GM12878 (cell line): Measurements from ENCODE around the gene STK11. TPM values are rescaled to one million over a fixed set of nuclear protein-coding genes. Genes with fewer than 3 reads are reported as not detected.

Experiments used
- ATAC-seq: fragments of 200-7000 bp; cut with Tn5 transposase; 3 replicates; pipeline ENCODE4 v1.9.1; 2020; ENCODE audit warnings: mild to moderate bottlenecking, moderate library complexity
- BruUV-seq: library from RNA; stranded (reverse); fragments of 400-500 nt; replicated peaks from 2 replicates; lab custom pipeline; 2021; lab: Mats Ljungman, UMichigan
- CTCF ChIA-PET: fragments of 300-600 bp; sonication (Branson Sonifier 250); formaldehyde crosslinking; extraction: SDS; loops from one replicate; lab custom pipeline; 2021; ENCODE audit warnings: inconsistent platforms; lab: Yijun Ruan, JAX
- POLR2A ChIA-PET: fragments of 350-600 bp; formaldehyde crosslinking; extraction: SDS; loops from one replicate; lab custom pipeline; 2021; ENCODE audit warnings: inconsistent platforms; lab: Charles Lee
- RAD21 ChIA-PET: fragments of 300-600 bp; sonication (Branson Sonifier 250); formaldehyde crosslinking; loops from one replicate; lab custom pipeline; 2023; ENCODE audit warnings: antibody characterized with exemption; ENCODE audit not compliant: unreplicated experiment; lab: Charles Lee
- SMC1A ChIA-PET: fragments of 300-600 bp; sonication (Branson Sonifier 250); formaldehyde crosslinking; loops from one replicate; lab custom pipeline; 2023; ENCODE audit not compliant: unreplicated experiment, uncharacterized antibody; lab: Charles Lee
- DNase-seq: peaks from one replicate; pipeline ENCODE4 v3.0.0-alpha.2; 2011; ENCODE audit warnings: low read depth, low spot score
- FAIRE-seq: peaks from 3 replicates; lab custom pipeline; 2011; peaks lifted over from hg19 to GRCh38; lab: Jason Lieb, UNC
- H2AFZ ChIP-seq: 2 replicates; pipeline ENCODE4 v1.6.0; 2011; ENCODE audit warnings: low read depth, low read length, control low read depth; ENCODE audit not compliant: control insufficient read depth
- H3K27ac ChIP-seq: 2 replicates; pipeline ENCODE4 v1.5.1; 2011; ENCODE audit warnings: control low read depth; ENCODE audit not compliant: control insufficient read depth, insufficient read depth
- H3K27me3 ChIP-seq, 2 experiments: replicated peaks in 1 of 2; 2 replicates each; pipeline versions ENCODE4 v1.6.0 to v1.6.1; 2011; ENCODE audit warnings: low read length in 1 of 2; ENCODE audit not compliant: control insufficient read depth in 2 of 2, insufficient read depth in 2 of 2
- H3K36me3 ChIP-seq, 2 experiments: 2 replicates each; pipeline ENCODE4 v1.5.1; 2011; ENCODE audit warnings: low read length in 1 of 2; ENCODE audit not compliant: control insufficient read depth in 2 of 2, insufficient read depth in 2 of 2
- H3K4me1 ChIP-seq: 2 replicates; pipeline ENCODE4 v1.6.1; 2011; ENCODE audit warnings: mild to moderate bottlenecking, low read length, moderate library complexity, mixed read lengths; ENCODE audit not compliant: control insufficient read depth, insufficient read depth
- H3K4me2 ChIP-seq: 2 replicates; pipeline ENCODE4 v1.6.0; 2011; ENCODE audit warnings: control low read depth; ENCODE audit not compliant: control insufficient read depth, insufficient read depth
- H3K4me3 ChIP-seq: fragments of 200-600 bp; sonication (generic); 2 replicates; pipeline ENCODE4 v1.5.1; 2016
- H3K79me2 ChIP-seq: 2 replicates; pipeline ENCODE4 v1.6.0; 2011; ENCODE audit warnings: low read length; ENCODE audit not compliant: control insufficient read depth, insufficient read depth
- H3K9ac ChIP-seq: 2 replicates; pipeline ENCODE4 v1.8.0; 2011; ENCODE audit warnings: low read length, control low read depth, mixed read lengths; ENCODE audit not compliant: control insufficient read depth, insufficient read depth
- H3K9me3 ChIP-seq: replicated peaks from 3 replicates; pipeline ENCODE4 v1.5.1; 2011; ENCODE audit warnings: mild to moderate bottlenecking, low read length; ENCODE audit not compliant: control insufficient read depth, insufficient read depth
- H4K20me1 ChIP-seq: 2 replicates; pipeline ENCODE4 v1.6.0; 2011; ENCODE audit not compliant: control insufficient read depth, insufficient read depth
- BHLHE40 ChIP-seq, 2 experiments: fragments of 450-650 bp in 1 of 2; IDR thresholded peaks; 2 replicates each; pipeline ENCODE4 v1.6.1; 2011 to 2017; ENCODE audit warnings: low read depth in 2 of 2, borderline replicate concordance in 1 of 2, improper control_type of control experiment in 1 of 2, low read length in 1 of 2, mild to moderate bottlenecking in 1 of 2
- EGR1 ChIP-seq, 2 experiments: IDR thresholded peaks; 1 replicate in 1 of 2; 2 replicates in 1 of 2; pipeline ENCODE4 v1.6.1; 2011 to 2012; ENCODE audit warnings: low read depth in 2 of 2, low read length in 2 of 2, borderline replicate concordance in 1 of 2, mild to moderate bottlenecking in 1 of 2, moderate library complexity in 1 of 2
- FOXK2 ChIP-seq: fragments of 450-650 bp; IDR thresholded peaks from 2 replicates; pipeline ENCODE4 v1.6.1; 2017; ENCODE audit warnings: mild to moderate bottlenecking, moderate library complexity
- FOXM1 ChIP-seq: IDR thresholded peaks from 2 replicates; pipeline ENCODE4 v1.6.1; 2012; ENCODE audit warnings: low read depth, mild to moderate bottlenecking, inconsistent platforms, low read length, moderate library complexity
- IKZF1 ChIP-seq: fragments of 450-650 bp; conservative IDR thresholded peaks from 2 replicates; pipeline ENCODE4 v1.6.1; 2017; ENCODE audit warnings: antibody characterized with exemption, mild to moderate bottlenecking
- KDM1A ChIP-seq: fragments of 200-600 bp; sonication (generic); IDR thresholded peaks from 2 replicates; pipeline ENCODE4 v1.6.1; 2016; ENCODE audit warnings: borderline replicate concordance
- MTA2 ChIP-seq: fragments of 450-650 bp; IDR thresholded peaks from 2 replicates; pipeline ENCODE4 v1.6.1; 2016; ENCODE audit warnings: low read depth, mild to moderate bottlenecking, moderate library complexity
- NKRF ChIP-seq: fragments of 450-650 bp; conservative IDR thresholded peaks from 2 replicates; pipeline ENCODE4 v1.6.1; 2017; ENCODE audit warnings: mild to moderate bottlenecking, moderate library complexity
- SPI1 ChIP-seq: IDR thresholded peaks from 2 replicates; pipeline ENCODE4 v1.6.1; 2011; ENCODE audit warnings: low read depth, mild to moderate bottlenecking, low read length, moderate library complexity, borderline replicate concordance; ENCODE audit not compliant: insufficient read depth
- SUZ12 ChIP-seq: fragments of 200-600 bp; sonication (generic); IDR thresholded peaks from one replicate; pipeline ENCODE4 v1.6.1; 2018; ENCODE audit warnings: antibody characterized with exemption, mild to moderate bottlenecking; ENCODE audit not compliant: unreplicated experiment
- USF1 ChIP-seq: IDR thresholded peaks from 2 replicates; pipeline ENCODE4 v1.6.1; 2011; ENCODE audit warnings: borderline replicate concordance, low read depth, mild to moderate bottlenecking, moderate library complexity, mixed read lengths, low read length; ENCODE audit not compliant: insufficient read depth; ENCODE audit errors: extremely low read length
- WGBS: methylation state at CpG from one replicate; pipeline ENCODE4 v1.1.6; 2016; ENCODE audit warnings: low lambda C conversion rate; ENCODE audit not compliant: insufficient replicate concordance, insufficient coverage; ENCODE audit errors: missing lambda C conversion rate; 5-methylcytosine and 5-hydroxymethylcytosine counted together
- in situ Hi-C: fragments of 300-500 bp; cut with MboI; formaldehyde crosslinking; loops from 9 replicates; pipeline ENCODE4 v1.14.3; 2018; ENCODE audit warnings: mixed read lengths
- intact Hi-C: fragments of 100-400 bp; cut with micrococcal nuclease; formaldehyde crosslinking; loops from one replicate; pipeline ENCODE4 v1.14.2; 2022; ENCODE audit not compliant: unreplicated experiment
- polyA plus RNA-seq, 11 experiments: library from polyadenylated mRNA; depleted of rRNA in 4 of 11; unstranded in 6 of 11; stranded (reverse) in 5 of 11; fragments of >200 nt; fragmentation: Nextera tagmentation in 4 of 11; fragmentation: Illumina TruSeq in 1 of 11; extraction: Ambion mirVana in 4 of 11; extraction: Trizol in 1 of 11; gene quantifications; 1 replicate in 1 of 11; 2 replicates in 10 of 11; pipeline versions ENCODE4 v1.2.1 to v1.2.3, GENCODE V29; 2011 to 2016; ENCODE audit warnings: inconsistent platforms in 2 of 11, missing spikeins in 2 of 11, low read depth in 1 of 11
- total RNA-seq, 4 experiments: library from RNA; depleted of rRNA in 3 of 4; stranded (reverse); fragments of >200 nt in 3 of 4; fragmentation: Illumina TruSeq in 1 of 4; extraction: Trizol in 1 of 4; gene quantifications; 2 replicates each; pipeline versions ENCODE4 v1.2.1 to v1.2.3, GENCODE V29; 2013 to 2021

STK11 gene
- total and polyA plus RNA-seq, 10 of the 15 experiments (the other 5 are each of a cell fraction or from before 2014, with no cell fraction given), result 0.33 to 71.0 (median 23.8) TPM

GRCh38 chr19:1237027-1237659, 31.6 kb downstream of the STK11 start:
- BruUV-seq, result no TSS peak
- H3K36me3 ChIP-seq, result no peaks in the 10 kb centered on the region
- intact Hi-C loops, result no loop called here
- peak; percentile 92 for TF ChIP-seq SUZ12
- TF ChIP-seq FOXK2, result no peak
- H3K4me3 ChIP-seq, result peak overlapping the region; percentile 36; the same call in 1 of the 2 replicates
- no peaks in the 10 kb centered on the region; the same call in 2 of the 3 replicates for H3K9me3 ChIP-seq
- no peak for ATAC-seq
- H3K4me1 ChIP-seq, result peaks cover 8% of the 10 kb centered on the region; the same call in 1 of the 2 replicates
- ChIA-PET RAD21 (interaction anchor here (0.6 kb wide), 1 partner anchor 124 kb away, joined by 3 read pairs; no protein-coding TSS in a partner anchor), SMC1A (no interaction called here), CTCF (no interaction called here), POLR2A (interaction anchor here (0.6 kb wide), 1 partner anchor 150 kb away, joined by 3 read pairs; no protein-coding TSS in a partner anchor)
- H3K4me2 ChIP-seq, result peak overlapping the region; percentile 15; the same call in 1 of the 2 replicates
- no peak overlapping the region for H3K27ac ChIP-seq
- H2AFZ ChIP-seq, result no peak overlapping the region
- no peak for DNase-seq
- no peak for FAIRE-seq
- peaks cover 0 to 10% of the 10 kb centered on the region in 2 experiments; a peak in 3 of 4 replicates for H3K27me3 ChIP-seq
- in situ Hi-C loops, result no loop called here
- WGBS, result 3% methylated on average over 29 of the region's 60 CpGs
- no peak overlapping the region; the same call in 1 of the 2 replicates for H3K9ac ChIP-seq
- H3K79me2 ChIP-seq, result peaks cover 5% of the 10 kb centered on the region
- no peaks in the 10 kb centered on the region for H4K20me1 ChIP-seq

- no peaks in the 10 kb centered on the region for H4K20me1 ChIP-seq
- BruUV-seq, result no TSS peak
- H3K36me3 ChIP-seq, result no peaks in the 10 kb centered on the region
- DNase-seq (no peak), ATAC-seq (no peak), FAIRE-seq (no peak)
- H3K9me3 ChIP-seq, result no peaks in the 10 kb centered on the region; the same call in 2 of the 3 replicates
- 3% methylated on average over 37 of the region's 87 CpGs for WGBS
- ChIA-PET RAD21 (interaction anchor here (0.6 to 1.2 kb wide), 3 partner anchors 17 to 125 kb away, joined by 3 to 4 read pairs (median 3); no protein-coding TSS in a partner anchor), POLR2A (interaction anchor here (0.6 to 0.7 kb wide), 2 partner anchors 52 to 141 kb away, joined by 3 read pairs; no protein-coding TSS in a partner anchor), CTCF (interaction anchor here (0.7 to 1.3 kb wide), 2 partner anchors 24 to 78 kb away, joined by 3 read pairs; no protein-coding TSS in a partner anchor), SMC1A (no interaction called here)
- intact Hi-C loops, result no loop called here
- peaks cover 9% of the 10 kb centered on the region for H3K79me2 ChIP-seq
- peak within 1 kb of the TSS; percentile 22; the same call in 1 of the 2 replicates for H3K4me2 ChIP-seq
- in situ Hi-C loops, result no loop called here
- no peak within 1 kb of the TSS for H3K27ac ChIP-seq
- H3K4me3 ChIP-seq, result peak within 1 kb of the TSS; percentile 36; the same call in 1 of the 2 replicates
- H3K4me1 ChIP-seq, result peaks cover 12% of the 10 kb centered on the region
- no peak within 1 kb of the TSS; the same call in 1 of the 2 replicates for H2AFZ ChIP-seq
- H3K27me3 ChIP-seq, result peaks cover 0 to 10% of the 10 kb centered on the region in 2 experiments; a peak in 3 of 4 replicates
- no peak within 1 kb of the TSS; the same call in 1 of the 2 replicates for H3K9ac ChIP-seq
- TF ChIP-seq SPI1, result no peak
- TF ChIP-seq NKRF, result no peak
- TF ChIP-seq KDM1A, result no peak
- no peak for TF ChIP-seq FOXM1
- TF ChIP-seq BHLHE40 (IDR thresholded peaks at IDR 0.05; ENCODE audit: borderline replicate concordance in 1 of 2, low read depth in 2 of 2, low read length in 1 of 2), result peak; percentile 63 to 95; a peak in 3 of 4 replicates
- peak; percentile 57 for TF ChIP-seq USF1
- TF ChIP-seq MTA2, result no peak
- TF ChIP-seq EGR1 (IDR thresholded peaks at IDR 0.05; ENCODE audit: borderline replicate concordance in 1 of 2, low read depth in 2 of 2, low read length in 2 of 2), result peak in 1 of 2 experiments; percentile 54; a peak in 1 of 3 replicates
- TF ChIP-seq IKZF1, result 0 out of 2 replicates have a peak, but pooled peaks have one; percentile 25
Observed at GRCh38 chr19:1237754-1238368, 32.3 kb downstream of the STK11 start, which contains the start of gene CBARP. CBARP (minus strand) TSS chr19:1238005; CDS start chr19:1236100, 1,905 bp downstream.
